HG03521 (cell line): ENCODE measurements around the gene MPV17L2.

Source experiments
- ATAC-seq: cut with Tn5 transposase; IDR thresholded peaks from one replicate; pipeline ENCODE4 v1.9.1; 2021; ENCODE audit warnings: mild to moderate bottlenecking, moderate library complexity; ENCODE audit not compliant: unreplicated experiment

MPV17L2 gene

GRCh38 chr19:18214779-18215433, 21.9 kb downstream of the MPV17L2 start:
- no peak for ATAC-seq

- ATAC-seq = no peak
Observed at GRCh38 chr19:18216789-18217188, 23.8 kb downstream of the MPV17L2 start.

- no peak for ATAC-seq
Observed at GRCh38 chr19:18218159-18218558, 25.1 kb downstream of the MPV17L2 start.

GRCh38 chr19:18218600-18218999, 25.6 kb downstream of the MPV17L2 start:
- ATAC-seq = no peak

- no peak for ATAC-seq
Observed at GRCh38 chr19:18219911-18220631, 27.1 kb downstream of the MPV17L2 start.

- ATAC-seq = no peak
Observed at GRCh38 chr19:18220632-18221275, 27.7 kb downstream of the MPV17L2 start.

GRCh38 chr19:18221815-18222725, 29.1 kb downstream of the MPV17L2 start:
- no peak for ATAC-seq

GRCh38 chr19:18223860-18224524, 31.0 kb downstream of the MPV17L2 start:
- peak; percentile 5 for ATAC-seq

- ATAC-seq = peak; percentile 90
Observed at GRCh38 chr19:18224525-18225354, 31.7 kb downstream of the MPV17L2 start.

GRCh38 chr19:18225355-18225701, 32.3 kb downstream of the MPV17L2 start:
- ATAC-seq = no peak

GRCh38 chr19:18225702-18226468, 32.9 kb downstream of the MPV17L2 start, which contains the start of gene PDE4C:
PDE4C (minus strand) TSS chr19:18226438; CDS start chr19:18226415, 23 bp downstream.
- ATAC-seq = no peak

- ATAC-seq = no peak
Observed at GRCh38 chr19:18226956-18227780, 34.1 kb downstream of the MPV17L2 start.

GRCh38 chr19:18227781-18228271, 34.8 kb downstream of the MPV17L2 start:
- ATAC-seq = no peak

- no peak for ATAC-seq
Observed at GRCh38 chr19:18229474-18229873, 36.5 kb downstream of the MPV17L2 start.

- ATAC-seq = no peak
Observed at GRCh38 chr19:18229915-18230314, 36.9 kb downstream of the MPV17L2 start.

- no peak for ATAC-seq
Observed at GRCh38 chr19:18230941-18231734, 38.1 kb downstream of the MPV17L2 start.

- no peak for ATAC-seq
Observed at GRCh38 chr19:18231775-18232174, 38.8 kb downstream of the MPV17L2 start.
